ENCODE measurements around the gene KLK5. TPM values are rescaled to one million over a fixed set of nuclear protein-coding genes. Genes with fewer than 3 reads are reported as not detected.
A peak's percentile ranks its signal among the peaks of the same experiment; 100 is the strongest.
"Not testable (repeated sequence)": the region's sequence is repeated elsewhere in the genome, so short reads cannot be mapped to it uniquely, and the experiment has no call there.

Gene KLK5
- total RNA-seq, 4 donors from 2014 or later, result 40.3 to 299 (median 177) TPM

- TF ChIP-seq POLR2AphosphoS5 (IDR thresholded peaks at IDR 0.05) (no peak), EP300 (IDR thresholded peaks at IDR 0.05) (no peak), POLR2A (IDR thresholded peaks at IDR 0.05) (no peak), CTCF (IDR thresholded peaks at IDR 0.05) (no peak)
- no peak overlapping the region for H3K4me3 ChIP-seq
- 49% methylated on average over 3 of the region's 3 CpGs for WGBS
- no peak overlapping the region for H3K27ac ChIP-seq
- no peak for DNase-seq (ENCODE audit: low spot score in 2 of 2)
- no peaks in the 10 kb centered on the region for H3K36me3 ChIP-seq
- no peaks in the 10 kb centered on the region for H3K9me3 ChIP-seq
- H3K27me3 ChIP-seq, result peaks cover 15% of the 10 kb centered on the region
- H3K4me1 ChIP-seq, result no peaks in the 10 kb centered on the region
These were observed 55.6 kb downstream of the KLK5 start for GRCh38 chr19:50897191-50897607.

- H3K27me3 ChIP-seq, result peaks cover 15% of the 10 kb centered on the region
- H3K36me3 ChIP-seq, result no peaks in the 10 kb centered on the region
- 78% methylated on average over 6 of the region's 6 CpGs for WGBS
- peak in 1 of 3 donors; percentile 37 for TF ChIP-seq POLR2AphosphoS5 (IDR thresholded peaks at IDR 0.05)
- no peak for TF ChIP-seq EP300 (IDR thresholded peaks at IDR 0.05)
- H3K4me3 ChIP-seq, result no peak overlapping the region
- DNase-seq (ENCODE audit: low spot score in 2 of 2), result no peak
- no peaks in the 10 kb centered on the region for H3K9me3 ChIP-seq
- H3K4me1 ChIP-seq, result no peaks in the 10 kb centered on the region
- no peak overlapping the region for H3K27ac ChIP-seq
These were observed 56.1 kb downstream of the KLK5 start for GRCh38 chr19:50896591-50897190.

- 91% methylated on average over 9 of the region's 9 CpGs for WGBS
- not testable (repeated sequence) for H3K9me3 ChIP-seq; DNase-seq (ENCODE audit: low spot score in 2 of 2); H3K27ac ChIP-seq; H3K36me3 ChIP-seq; H3K4me3 ChIP-seq; H3K4me1 ChIP-seq
- H3K27me3 ChIP-seq, result peaks cover 12% of the 10 kb centered on the region
These were observed 56.7 kb downstream of the KLK5 start for GRCh38 chr19:50896089-50896590.

GRCh38 chr19:50894478-50895356, 58.1 kb downstream of the KLK5 start:
- H3K27me3 ChIP-seq, result peaks cover 7% of the 10 kb centered on the region
- no peak overlapping the region for H3K27ac ChIP-seq
- WGBS, result 61% methylated on average over 10 of the region's 10 CpGs
- H3K9me3 ChIP-seq, result no peaks in the 10 kb centered on the region
- H3K4me1 ChIP-seq, result no peaks in the 10 kb centered on the region
- no peak for DNase-seq (ENCODE audit: low spot score in 2 of 2)
- TF ChIP-seq CTCF (IDR thresholded peaks at IDR 0.05) (no peak), EP300 (IDR thresholded peaks at IDR 0.05) (no peak)
- no peak overlapping the region for H3K4me3 ChIP-seq
- no peaks in the 10 kb centered on the region for H3K36me3 ChIP-seq

Other genes starting within 250 kb of the KLK5 start
- gene SHANK1, start 233.2 kb downstream of the KLK5 start, total RNA-seq, result 1 to 10 TPM in 1 of 4 donors, under 1 TPM in 1, not detected in 2; 0.42 to 6.6 TPM
- gene CLEC11A, start 229.7 kb downstream of the KLK5 start, total RNA-seq, result 10 to 100 TPM in 1 of 4 donors, 1 to 10 TPM in 3; 5.8 to 14.1 (median 7.7) TPM
- not detected for gene GPR32, start 182.6 kb downstream of the KLK5 start, total RNA-seq
- under 1 TPM in 2 of 4 donors, not detected in 2; 0.49 to 0.97 TPM for gene ACP4, start 162.6 kb downstream of the KLK5 start, total RNA-seq
- 10 to 100 TPM; 34.3 to 58.3 (median 40.5) TPM for gene KLK1, start 129.3 kb downstream of the KLK5 start, total RNA-seq
- not detected for gene KLK15, start 119.5 kb downstream of the KLK5 start, total RNA-seq
- gene KLK3, start 98.1 kb downstream of the KLK5 start, total RNA-seq, result 1 to 10 TPM in 1 of 4 donors, under 1 TPM in 3; 0.24 to 1.9 (median 0.67) TPM
- gene KLK2, start 79.6 kb downstream of the KLK5 start, total RNA-seq, result not detected
- gene KLK4, start 41.6 kb downstream of the KLK5 start, total RNA-seq, result 1 to 10 TPM in 1 of 4 donors, under 1 TPM in 1, not detected in 2; 0.83 to 1.6 TPM
- gene KLK6, start 16.6 kb upstream of the KLK5 start, total RNA-seq, result 10 to 100 TPM in 1 of 4 donors, 1 to 10 TPM in 2, not detected in 1; 5.4 to 56.9 (median 9.0) TPM
- gene KLK7, start 30.9 kb upstream of the KLK5 start, total RNA-seq, result 100 to 1,000 TPM in 3 of 4 donors, 10 to 100 TPM in 1; 48.3 to 418 (median 218) TPM
- 100 to 1,000 TPM in 1 of 4 donors, 10 to 100 TPM in 3; 19.7 to 126 (median 87.2) TPM for gene KLK8, start 48.6 kb upstream of the KLK5 start, total RNA-seq
- 10 to 100 TPM; 45.2 to 85.3 (median 53.9) TPM for gene KLK10, start 66.7 kb upstream of the KLK5 start, total RNA-seq
- gene KLK11, start 73.6 kb upstream of the KLK5 start, total RNA-seq, result 100 to 1,000 TPM; 173 to 372 (median 269) TPM
- 1 to 10 TPM in 2 of 4 donors, not detected in 2; 2.6 to 5.0 TPM for gene KLK12, start 82.0 kb upstream of the KLK5 start, total RNA-seq
- 10 to 100 TPM in 3 of 4 donors, 1 to 10 TPM in 1; 6.6 to 23.5 (median 16.5) TPM for gene KLK13, start 112.1 kb upstream of the KLK5 start, total RNA-seq
- gene KLK14, start 129.8 kb upstream of the KLK5 start, total RNA-seq, result 10 to 100 TPM in 1 of 4 donors, 1 to 10 TPM in 3; 3.8 to 22.8 (median 5.2) TPM
- gene CTU1, start 155.4 kb upstream of the KLK5 start, total RNA-seq, result 10 to 100 TPM in 3 of 4 donors, 1 to 10 TPM in 1; 7.7 to 14.6 (median 12.9) TPM
- gene SIGLEC9, start 171.9 kb upstream of the KLK5 start, total RNA-seq, result 1 to 10 TPM in 1 of 4 donors, under 1 TPM in 2, not detected in 1; 0.68 to 1.3 (median 0.83) TPM
- gene SIGLEC7, start 189.3 kb upstream of the KLK5 start, total RNA-seq, result not detected